ENCODE measurements around the gene FLT3. TPM values are rescaled to one million over a fixed set of nuclear protein-coding genes. Genes with fewer than 3 reads are reported as not detected.
"Not testable (repeated sequence)": the region's sequence is repeated elsewhere in the genome, so short reads cannot be mapped to it uniquely, and the experiment has no call there.

FLT3 gene
- total and polyA plus RNA-seq, 10 donors = 1.0 to 10.1 (median 4.2) TPM

- no peak for DNase-seq
- Histone ChIP-seq H3K4me3 (no peak overlapping the region), H3K36me3 (no peaks in the 10 kb centered on the region), H3K27ac (no peak overlapping the region), H3K9me3 (no peaks in the 10 kb centered on the region), H3K27me3 (replicated peaks in 1 of 7) (no peaks in the 10 kb centered on the region), H3K4me1 (peaks cover 0 to 33% (median 18%) of the 10 kb centered on the region in 6 donors)
- TF ChIP-seq, protein P1, sequence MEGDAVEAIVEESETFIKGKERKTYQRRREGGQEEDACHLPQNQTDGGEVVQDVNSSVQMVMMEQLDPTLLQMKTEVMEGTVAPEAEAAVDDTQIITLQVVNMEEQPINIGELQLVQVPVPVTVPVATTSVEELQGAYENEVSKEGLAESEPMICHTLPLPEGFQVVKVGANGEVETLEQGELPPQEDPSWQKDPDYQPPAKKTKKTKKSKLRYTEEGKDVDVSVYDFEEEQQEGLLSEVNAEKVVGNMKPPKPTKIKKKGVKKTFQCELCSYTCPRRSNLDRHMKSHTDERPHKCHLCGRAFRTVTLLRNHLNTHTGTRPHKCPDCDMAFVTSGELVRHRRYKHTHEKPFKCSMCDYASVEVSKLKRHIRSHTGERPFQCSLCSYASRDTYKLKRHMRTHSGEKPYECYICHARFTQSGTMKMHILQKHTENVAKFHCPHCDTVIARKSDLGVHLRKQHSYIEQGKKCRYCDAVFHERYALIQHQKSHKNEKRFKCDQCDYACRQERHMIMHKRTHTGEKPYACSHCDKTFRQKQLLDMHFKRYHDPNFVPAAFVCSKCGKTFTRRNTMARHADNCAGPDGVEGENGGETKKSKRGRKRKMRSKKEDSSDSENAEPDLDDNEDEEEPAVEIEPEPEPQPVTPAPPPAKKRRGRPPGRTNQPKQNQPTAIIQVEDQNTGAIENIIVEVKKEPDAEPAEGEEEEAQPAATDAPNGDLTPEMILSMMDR (IDR thresholded peaks at IDR 0.05 in 8 of 11, conservative IDR thresholded peaks at IDR 0.05 in 3 of 11) = no peak
- no peak for TF ChIP-seq POLR2A (IDR thresholded peaks at IDR 0.05)
- no peak for TF ChIP-seq POLR2AphosphoS5 (IDR thresholded peaks at IDR 0.05)
- intact Hi-C loops (cut with DNase I; ENCODE audit: low total_unique reads) = no loop called here
- WGBS, 5 donors = 28 to 53% (median 51%) methylated on average over 4 of the region's 4 CpGs
Observed at GRCh38 chr13:28041031-28041461, 59.3 kb downstream of the FLT3 start.

DNA sequence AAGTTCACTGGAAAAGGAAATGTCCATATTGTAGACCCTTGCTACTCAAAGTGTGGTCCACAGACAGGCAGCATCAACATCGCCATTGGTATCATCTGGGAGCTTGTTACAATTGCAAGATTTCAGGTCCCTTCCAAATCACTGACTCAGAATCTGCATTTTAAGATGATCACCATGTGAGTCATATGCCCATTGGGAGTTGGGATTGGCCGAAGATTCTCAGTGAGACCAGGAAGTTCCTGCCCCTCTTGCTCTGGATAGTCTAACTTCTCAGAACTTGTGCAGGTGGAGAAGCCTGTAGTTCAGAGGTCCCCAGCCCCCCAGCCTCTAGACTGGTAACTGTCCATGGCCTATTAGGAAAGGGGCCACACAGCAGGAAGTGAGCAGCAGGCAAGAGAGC, 63.0 kb downstream of the FLT3 start:
- peaks cover 0 to 19% (median 6%) of the 10 kb centered on the region in 6 donors for H3K4me1 ChIP-seq
- no peaks in the 10 kb centered on the region for H3K36me3 ChIP-seq
- no peaks in the 10 kb centered on the region for H3K27me3 ChIP-seq (replicated peaks in 1 of 7)
- no peak overlapping the region for H3K4me3 ChIP-seq
- intact Hi-C loops (cut with DNase I; ENCODE audit: low total_unique reads) = no loop called here
- no peak overlapping the region for H3K27ac ChIP-seq
- DNase-seq = no peak
- TF ChIP-seq POLR2A (IDR thresholded peaks at IDR 0.05) = no peak
- no peak for TF ChIP-seq POLR2AphosphoS5 (IDR thresholded peaks at IDR 0.05)
- TF ChIP-seq, protein P1 (IDR thresholded peaks at IDR 0.05 in 8 of 11, conservative IDR thresholded peaks at IDR 0.05 in 3 of 11) = no peak
- 62 to 85% (median 70%) methylated on average over 1 to 2 of the region's 2 CpGs for WGBS, 5 donors
- H3K9me3 ChIP-seq = no peaks in the 10 kb centered on the region

DNA sequence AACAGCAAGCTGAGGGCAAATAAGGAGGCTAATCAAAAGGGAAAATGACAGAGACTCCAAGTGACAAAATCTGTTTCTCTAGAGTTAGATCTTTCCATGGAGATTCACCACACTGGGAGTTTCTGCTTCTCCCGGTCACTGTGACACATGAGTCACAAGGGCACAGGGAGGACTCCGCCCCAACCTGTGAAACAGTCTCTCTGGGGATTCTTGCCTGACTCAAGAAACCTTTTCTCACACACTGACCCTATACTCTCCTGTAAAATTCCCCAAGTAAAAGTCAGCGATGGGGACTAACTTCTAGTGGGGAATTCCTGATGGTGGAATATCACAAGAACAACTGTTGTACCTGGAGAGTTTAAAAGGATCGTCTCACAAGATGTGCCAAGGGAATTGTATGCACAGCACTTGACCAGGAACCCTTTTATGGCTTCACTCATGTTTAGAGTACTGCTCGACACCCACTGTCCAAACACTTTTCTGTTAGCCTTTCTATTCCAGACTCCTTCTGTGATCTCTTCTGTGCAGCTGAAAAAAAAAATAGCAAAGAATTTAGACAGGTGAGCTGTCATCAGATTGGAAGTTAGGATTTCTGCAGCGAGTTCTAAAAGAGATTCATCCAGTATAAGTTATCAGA, 65.1 kb downstream of the FLT3 start:
- Histone ChIP-seq H3K36me3 (no peaks in the 10 kb centered on the region), H3K4me3 (no peak overlapping the region), H3K27me3 (replicated peaks in 1 of 7) (no peaks in the 10 kb centered on the region), H3K27ac (no peak overlapping the region), H3K4me1 (peaks cover 0 to 23% (median 11%) of the 10 kb centered on the region in 6 donors), H3K9me3 (no peaks in the 10 kb centered on the region)
- DNase-seq = no peak
- TF ChIP-seq POLR2A (IDR thresholded peaks at IDR 0.05) (no peak), POLR2AphosphoS5 (IDR thresholded peaks at IDR 0.05) (no peak)
- TF ChIP-seq, protein P1 (IDR thresholded peaks at IDR 0.05 in 8 of 11, conservative IDR thresholded peaks at IDR 0.05 in 3 of 11) = no peak
- WGBS, 5 donors = 72 to 82% (median 78%) methylated on average over 6 of the region's 6 CpGs
- intact Hi-C loops (cut with DNase I; ENCODE audit: low total_unique reads) = no loop called here

DNA sequence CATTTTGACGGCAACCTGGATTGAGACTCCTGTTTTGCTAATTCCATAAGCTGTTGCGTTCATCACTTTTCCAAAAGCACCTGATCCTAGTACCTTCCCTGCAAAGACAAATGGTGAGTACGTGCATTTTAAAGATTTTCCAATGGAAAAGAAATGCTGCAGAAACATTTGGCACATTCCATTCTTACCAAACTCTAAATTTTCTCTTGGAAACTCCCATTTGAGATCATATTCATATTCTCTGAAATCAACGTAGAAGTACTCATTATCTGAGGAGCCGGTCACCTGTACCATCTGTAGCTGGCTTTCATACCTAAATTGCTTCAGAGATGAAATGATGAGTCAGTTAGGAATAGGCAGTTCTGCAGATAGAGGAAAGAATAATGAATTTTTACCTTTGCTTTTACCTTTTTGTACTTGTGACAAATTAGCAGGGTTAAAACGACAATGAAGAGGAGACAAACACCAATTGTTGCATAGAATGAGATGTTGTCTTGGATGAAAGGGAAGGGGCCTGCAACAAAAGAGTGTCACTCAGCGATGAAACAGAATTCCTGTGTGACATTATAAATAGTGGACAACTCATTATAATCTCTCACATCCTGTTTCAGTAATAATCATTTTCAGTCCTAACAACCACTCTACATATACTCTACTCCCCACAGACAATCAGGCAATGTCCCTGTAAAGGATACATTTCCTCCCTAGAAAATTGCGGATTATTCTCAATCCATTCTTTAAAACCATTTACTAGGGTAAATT, 66.3 kb downstream of the FLT3 start:
- H3K9me3 ChIP-seq = no peaks in the 10 kb centered on the region
- no peak overlapping the region for H3K4me3 ChIP-seq
- WGBS, 5 donors = 81 to 87% (median 85%) methylated on average over 8 of the region's 8 CpGs
- no peak for DNase-seq
- peaks cover 0 to 23% (median 11%) of the 10 kb centered on the region in 6 donors for H3K4me1 ChIP-seq
- H3K27ac ChIP-seq = no peak overlapping the region
- H3K27me3 ChIP-seq (replicated peaks in 1 of 7) = no peaks in the 10 kb centered on the region
- intact Hi-C loops (cut with DNase I; ENCODE audit: low total_unique reads) = no loop called here
- no peaks in the 10 kb centered on the region for H3K36me3 ChIP-seq
- TF ChIP-seq POLR2A (IDR thresholded peaks at IDR 0.05) = no peak
- no peak for TF ChIP-seq POLR2AphosphoS5 (IDR thresholded peaks at IDR 0.05)
- TF ChIP-seq, protein P1 (IDR thresholded peaks at IDR 0.05 in 8 of 11, conservative IDR thresholded peaks at IDR 0.05 in 3 of 11) = no peak

- DNase-seq; intact Hi-C loops (cut with DNase I; ENCODE audit: low total_unique reads); H3K27me3 ChIP-seq (replicated peaks in 1 of 7); H3K4me3 ChIP-seq; H3K9me3 ChIP-seq; H3K36me3 ChIP-seq: not testable (repeated sequence)
- WGBS, 5 donors = 84 to 95% (median 89%) methylated on average over 1 of the region's 1 CpG
- Histone ChIP-seq H3K27ac (peak overlapping the region in 2 of 8 donors; percentile 48 to 56), H3K4me1 (peaks cover 0 to 23% (median 11%) of the 10 kb centered on the region in 6 donors)
Observed at GRCh38 chr13:28032438-28032837, 67.9 kb downstream of the FLT3 start.
